ENCODE measurements around the gene WBP1.
"Not testable (repeated sequence)": the region's sequence is repeated elsewhere in the genome, so short reads cannot be mapped to it uniquely, and the experiment has no call there.

Gene WBP1

GRCh38 chr2:74417197-74417596 lies 41.0 kb upstream of the WBP1 start:
- no peak for TF ChIP-seq CTCF (IDR thresholded peaks at IDR 0.05; ENCODE audit: low read depth, low read length, missing control alignments)
- H3K4me3 ChIP-seq (ENCODE audit: low read depth, low read length) = no peak overlapping the region
- DNase-seq (ENCODE audit: low read depth) = no peak

DNA sequence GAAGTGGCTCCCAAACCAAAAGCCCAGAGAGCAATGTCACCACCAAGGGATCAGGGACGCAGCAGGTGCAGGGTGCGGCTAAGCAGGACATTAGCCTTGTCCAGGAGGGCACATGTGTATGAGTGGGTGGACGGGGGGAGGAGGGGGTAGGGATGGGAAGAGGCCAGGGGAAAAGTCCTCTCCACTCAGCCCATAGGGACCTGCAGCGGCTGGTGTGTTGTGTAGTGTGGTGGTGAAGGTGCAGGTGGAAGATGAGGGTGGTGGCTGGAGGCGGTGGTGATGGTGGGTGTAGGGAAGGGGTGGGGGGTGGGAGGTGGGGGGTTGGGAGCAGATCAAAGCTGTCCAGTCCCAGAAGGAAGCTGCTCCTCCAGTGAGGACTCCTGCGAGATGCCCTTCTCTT lies 40.5 kb upstream of the WBP1 start:
- TF ChIP-seq CTCF (IDR thresholded peaks at IDR 0.05; ENCODE audit: low read depth, low read length, missing control alignments) = no peak
- no peak overlapping the region for H3K4me3 ChIP-seq (ENCODE audit: low read depth, low read length)
- no peak for DNase-seq (ENCODE audit: low read depth)

DNA sequence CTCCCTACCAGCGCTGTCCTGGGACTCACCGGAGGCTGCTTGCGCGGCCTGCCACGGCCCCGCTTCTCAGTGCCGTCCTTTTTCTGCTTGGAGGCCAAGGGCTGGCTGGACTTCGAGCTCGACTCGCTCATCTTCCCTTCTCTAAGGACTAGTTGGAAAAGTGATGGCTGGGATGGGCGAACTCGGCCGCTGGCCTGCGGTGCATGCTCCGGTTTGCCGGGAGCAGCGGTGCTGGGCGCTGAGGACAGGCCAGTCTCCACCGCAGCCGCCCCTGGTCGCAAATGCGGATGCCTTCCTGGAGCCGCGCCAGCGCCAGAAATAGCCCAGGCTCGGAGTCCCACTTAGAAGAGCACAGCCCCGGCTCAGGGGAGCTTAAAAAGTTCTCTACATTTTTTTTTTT lies 39.9 kb upstream of the WBP1 start:
- H3K4me3 ChIP-seq (ENCODE audit: low read depth, low read length) = no peak overlapping the region
- TF ChIP-seq CTCF (IDR thresholded peaks at IDR 0.05; ENCODE audit: low read depth, low read length, missing control alignments) = no peak
- DNase-seq (ENCODE audit: low read depth) = no peak

DNA sequence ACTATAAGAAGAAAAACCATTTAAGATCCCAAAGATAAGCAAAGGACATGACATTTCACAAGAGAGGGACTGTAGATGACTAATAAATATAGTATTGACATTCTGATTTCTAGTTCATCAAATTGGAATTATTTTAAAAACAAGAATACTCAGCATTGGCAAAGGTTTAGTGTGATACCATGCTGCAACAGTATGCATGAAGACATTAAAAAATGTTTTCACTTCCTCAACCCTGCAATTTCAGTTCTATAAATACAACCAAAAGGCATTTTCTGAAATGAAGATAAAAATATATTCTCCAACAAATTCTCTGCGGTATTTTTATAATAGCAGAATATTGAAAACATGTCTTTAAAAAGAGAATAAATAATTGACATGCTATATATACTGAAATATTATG lies 38.9 kb upstream of the WBP1 start:
- H3K4me3 ChIP-seq (ENCODE audit: low read depth, low read length) = no peak overlapping the region
- no peak for TF ChIP-seq CTCF (IDR thresholded peaks at IDR 0.05; ENCODE audit: low read depth, low read length, missing control alignments)
- no peak for DNase-seq (ENCODE audit: low read depth)

DNA sequence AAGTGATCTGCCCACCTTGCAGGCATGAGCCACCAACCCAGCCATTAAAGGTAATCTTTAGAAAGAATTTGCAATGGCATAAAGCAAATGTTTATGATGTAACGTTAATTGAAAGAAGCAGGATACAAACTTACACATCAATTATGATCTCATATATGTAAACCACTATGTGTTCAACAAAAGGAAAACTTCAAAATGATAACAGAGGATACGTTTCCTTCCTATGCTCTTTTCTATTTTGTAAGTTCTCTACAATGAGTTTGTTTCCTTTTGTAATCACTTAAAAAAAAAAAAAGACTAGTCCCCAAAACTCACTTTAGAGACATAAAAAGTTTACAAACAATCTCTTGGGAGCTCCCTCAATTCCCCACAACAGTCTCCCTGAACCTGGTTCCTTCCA lies 38.2 kb upstream of the WBP1 start:
- no peak for DNase-seq (ENCODE audit: low read depth)
- no peak for TF ChIP-seq CTCF (IDR thresholded peaks at IDR 0.05; ENCODE audit: low read depth, low read length, missing control alignments)
- no peak overlapping the region; the same call in 1 of the 2 replicates for H3K4me3 ChIP-seq (ENCODE audit: low read depth, low read length)

- DNase-seq (ENCODE audit: low read depth) = not testable (repeated sequence)
- H3K4me3 ChIP-seq (ENCODE audit: low read depth, low read length) = peak overlapping the region; percentile 86
These were observed 37.7 kb upstream of the WBP1 start for GRCh38 chr2:74420443-74421103.

DNA sequence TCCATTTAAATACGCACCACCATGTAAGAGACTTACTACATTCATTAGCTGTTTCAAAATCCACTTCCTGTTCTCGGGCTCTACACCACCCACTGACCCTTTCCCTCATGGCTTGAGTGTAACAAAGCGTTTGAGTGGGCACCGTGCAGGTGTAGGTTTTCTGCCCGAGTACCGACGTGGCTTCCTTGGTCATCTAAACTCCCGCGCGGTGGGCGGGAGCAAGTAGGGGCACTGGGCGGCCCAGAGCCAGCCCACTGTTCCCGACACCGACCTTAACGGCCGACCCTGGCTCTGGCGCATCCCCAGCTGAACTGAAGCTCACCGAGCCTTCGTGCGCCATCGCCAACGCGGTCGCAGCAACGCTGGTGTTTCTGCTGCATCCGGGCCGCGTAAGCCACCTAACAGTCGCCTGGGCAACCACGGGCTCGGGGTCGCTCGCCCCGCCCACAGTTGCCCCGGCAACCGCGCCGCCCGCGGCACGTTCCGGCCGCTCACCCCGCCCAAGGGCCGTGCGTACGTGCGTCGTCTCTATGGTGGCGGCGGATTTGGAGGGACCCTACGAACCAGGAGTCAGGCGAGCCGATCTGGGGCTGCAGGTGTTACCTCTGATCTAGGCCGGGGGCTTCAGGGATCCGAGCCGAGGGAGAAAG lies 36.9 kb upstream of the WBP1 start, which contains the start of the genes C2orf81 and WDR54:
Gene C2orf81 (minus strand): TSS at position 399 of the 650 bp plus-strand sequence. CDS start 59 bp downstream, at position 340.
Gene WDR54 (plus strand): TSS at position 510 of the 650 bp plus-strand sequence. CDS start 424 bp downstream, outside the sequence.
- TF ChIP-seq CTCF (IDR thresholded peaks at IDR 0.05; ENCODE audit: low read depth, low read length, missing control alignments) = no peak
- peak; percentile 77 for DNase-seq (ENCODE audit: low read depth)
- H3K4me3 ChIP-seq (ENCODE audit: low read depth, low read length) = peak within 1 kb of the TSS; percentile 86

Measured in GM12864 (cell line).